Sigmoid colon (tissue), 7 donors: Measurements from ENCODE around the gene ZNF79. TPM values are rescaled to one million over a fixed set of nuclear protein-coding genes. Genes with fewer than 3 reads are reported as not detected.
A peak's percentile ranks its signal among the peaks of the same experiment; 100 is the strongest.

Experiments
- DNase-seq: peaks from one replicate; pipeline ENCODE4 v3.0.0-alpha.2; 2019
- H3K27ac ChIP-seq, 4 donors: fragments of 200-600 bp; sonication (generic); one replicate each; pipeline ENCODE4 v1.5.1; 2016 to 2019; ENCODE audit warnings: mild to moderate bottlenecking in 1 of 4
- H3K27me3 ChIP-seq, 3 donors: fragments of 200-600 bp; sonication (generic); one replicate each; pipeline ENCODE4 v1.5.1; 2019; ENCODE audit warnings: mild to moderate bottlenecking in 1 of 3
- H3K36me3 ChIP-seq, 4 donors: fragments of 200-600 bp; sonication (generic); one replicate each; pipeline ENCODE4 v1.5.1; 2016 to 2019
- H3K4me1 ChIP-seq, 4 donors: fragments of 200-600 bp; sonication (generic); one replicate each; pipeline ENCODE4 v1.5.1; 2017 to 2019
- H3K4me3 ChIP-seq, 4 donors: fragments of 200-600 bp; sonication (generic); one replicate each; pipeline ENCODE4 v1.5.1; 2017 to 2019; ENCODE audit warnings: mild to moderate bottlenecking in 2 of 4, moderate library complexity in 1 of 4
- H3K9me3 ChIP-seq, 4 donors: fragments of 200-600 bp in 3 of 4; sonication (generic) in 3 of 4; one replicate each; pipeline versions ENCODE4 v1.5.1 to v1.6.1; 2013 to 2019
- CTCF ChIP-seq, 4 experiments: fragments of 450-650 bp in 3 of 4; fragments of 200-600 bp in 1 of 4; IDR thresholded peaks; one replicate each; pipeline ENCODE4 v1.5.1; 2016 to 2019; ENCODE audit warnings: antibody characterized with exemption in 4 of 4, mild to moderate bottlenecking in 3 of 4, moderate library complexity in 2 of 4
- EP300 ChIP-seq, 4 donors: sonication (generic); formaldehyde crosslinking; IDR thresholded peaks; one replicate each; pipeline ENCODE4 v1.6.1; 2017; ENCODE audit warnings: antibody characterized with exemption in 4 of 4
- POLR2A ChIP-seq, 2 donors: fragments of 450-650 bp; IDR thresholded peaks; one replicate each; pipeline ENCODE4 v1.6.1; 2016; ENCODE audit warnings: antibody characterized with exemption in 2 of 2, mild to moderate bottlenecking in 2 of 2, moderate library complexity in 2 of 2
- POLR2AphosphoS5 ChIP-seq, 4 donors: sonication (generic); formaldehyde crosslinking; IDR thresholded peaks; one replicate each; pipeline ENCODE4 v1.6.1; 2017; ENCODE audit warnings: antibody characterized with exemption in 4 of 4
- WGBS, 2 donors: extraction: QIAGEN DNeasy Blood & Tissue Kit; methylation state at CpG; one replicate each; pipeline ENCODE4 v1.1.7; 2013; 5-methylcytosine and 5-hydroxymethylcytosine counted together
- intact Hi-C: fragments of 100-400 bp; cut with DNase I; formaldehyde crosslinking; loops from one replicate; pipeline ENCODE4 v1.15.1; 2023
- polyA plus RNA-seq, 3 donors: library from polyadenylated mRNA; stranded (reverse); fragments of 200-250 nt; gene quantifications; one replicate each; pipeline ENCODE4 v1.2.3, GENCODE V29; 2013
- total RNA-seq, 4 donors: library from RNA; depleted of rRNA; stranded (reverse); fragments of >200 nt; gene quantifications; one replicate each; pipeline ENCODE4 v1.1.0, GENCODE V29; 2016
- donor health status: healthy with polysubstance abuse.
- donor health status: Bipolar disorder and iron deficiency.
- donor health status: healthy.

ZNF79 gene
- total RNA-seq (10 to 100 TPM; 10.9 to 14.6 (median 13.9) TPM), polyA plus RNA-seq (1 to 10 TPM in 2 of 3 donors, under 1 TPM in 1; 0.60 to 3.5 (median 2.3) TPM)

GRCh38 chr9:127423934-127424675 lies at the start of gene ZNF79:
TSS of gene ZNF79 (plus strand) at chr9:127424382. CDS start at chr9:127424788, 406 bp downstream.
- WGBS, 2 donors = 0% methylated on average over 54 of the region's 54 CpGs
- peaks cover 3 to 9% (median 5%) of the 10 kb centered on the region in 4 donors for H3K36me3 ChIP-seq
- H3K9me3 ChIP-seq = no peaks in the 10 kb centered on the region
- no peak for TF ChIP-seq CTCF (IDR thresholded peaks at IDR 0.05)
- peak in 1 of 4 donors; percentile 36 for TF ChIP-seq EP300 (IDR thresholded peaks at IDR 0.05)
- peak; percentile 28 to 69 for TF ChIP-seq POLR2A (IDR thresholded peaks at IDR 0.05)
- peak; percentile 87 to 95 (median 88) for TF ChIP-seq POLR2AphosphoS5 (IDR thresholded peaks at IDR 0.05)
- H3K27me3 ChIP-seq = no peaks in the 10 kb centered on the region
- peak within 1 kb of the TSS; percentile 59 to 94 (median 78) for H3K4me3 ChIP-seq
- peak within 1 kb of the TSS; percentile 89 to 98 (median 91) for H3K27ac ChIP-seq
- DNase-seq = peak; percentile 97
- peaks cover 0 to 59% (median 38%) of the 10 kb centered on the region in 4 donors for H3K4me1 ChIP-seq
- intact Hi-C loops = loop anchor here (2.0 kb wide), 1 partner anchor 27 kb away; the partner anchor contains the start of genes LRSAM1 and RPL12

GRCh38 chr9:127380479-127380878 lies 43.7 kb upstream of the ZNF79 start:
- no peaks in the 10 kb centered on the region for H3K36me3 ChIP-seq
- 97% methylated on average over 3 of the region's 3 CpGs for WGBS, 2 donors
- TF ChIP-seq POLR2A (IDR thresholded peaks at IDR 0.05) (no peak), POLR2AphosphoS5 (IDR thresholded peaks at IDR 0.05) (no peak), CTCF (IDR thresholded peaks at IDR 0.05) (no peak), EP300 (IDR thresholded peaks at IDR 0.05) (no peak)
- intact Hi-C loops = no loop called here
- no peak overlapping the region for H3K27ac ChIP-seq
- H3K4me1 ChIP-seq = no peaks in the 10 kb centered on the region
- no peak for DNase-seq
- no peaks in the 10 kb centered on the region for H3K27me3 ChIP-seq
- H3K4me3 ChIP-seq = no peak overlapping the region
- no peaks in the 10 kb centered on the region for H3K9me3 ChIP-seq

- WGBS, 2 donors = 87 to 88% methylated on average over 2 of the region's 2 CpGs
- intact Hi-C loops = no loop called here
- no peak for DNase-seq
These were observed 41.6 kb upstream of the ZNF79 start for GRCh38 chr9:127382541-127382940.

GRCh38 chr9:127384016-127384730 lies 40.0 kb upstream of the ZNF79 start:
- Histone ChIP-seq H3K9me3 (no peaks in the 10 kb centered on the region), H3K4me3 (no peak overlapping the region), H3K27ac (no peak overlapping the region), H3K36me3 (no peaks in the 10 kb centered on the region), H3K4me1 (peaks cover 0 to 15% (median 13%) of the 10 kb centered on the region in 4 donors), H3K27me3 (no peaks in the 10 kb centered on the region)
- peak; percentile 34 for DNase-seq
- 90% methylated on average over 11 of the region's 11 CpGs for WGBS, 2 donors
- intact Hi-C loops = no loop called here
- TF ChIP-seq POLR2AphosphoS5 (IDR thresholded peaks at IDR 0.05) = no peak

More at GRCh38 chr9:127382541-127382940, 41.6 kb upstream of the ZNF79 start:
- TF ChIP-seq CTCF (IDR thresholded peaks at IDR 0.05) (no peak), EP300 (IDR thresholded peaks at IDR 0.05) (no peak), POLR2A (IDR thresholded peaks at IDR 0.05) (no peak), POLR2AphosphoS5 (IDR thresholded peaks at IDR 0.05) (no peak)
- Histone ChIP-seq H3K4me3 (no peak overlapping the region), H3K9me3 (no peaks in the 10 kb centered on the region), H3K4me1 (no peaks in the 10 kb centered on the region), H3K27ac (no peak overlapping the region), H3K27me3 (no peaks in the 10 kb centered on the region), H3K36me3 (no peaks in the 10 kb centered on the region)

GRCh38 chr9:127384901-127385300 lies 39.3 kb upstream of the ZNF79 start:
- intact Hi-C loops = no loop called here
- WGBS, 2 donors = 93 to 95% methylated on average over 13 of the region's 13 CpGs
- Histone ChIP-seq H3K27ac (no peak overlapping the region), H3K4me3 (no peak overlapping the region), H3K27me3 (no peaks in the 10 kb centered on the region), H3K36me3 (no peaks in the 10 kb centered on the region), H3K4me1 (peaks cover 0 to 15% (median 13%) of the 10 kb centered on the region in 4 donors), H3K9me3 (no peaks in the 10 kb centered on the region)
- TF ChIP-seq CTCF (IDR thresholded peaks at IDR 0.05) = no peak
- TF ChIP-seq EP300 (IDR thresholded peaks at IDR 0.05) = no peak
- TF ChIP-seq POLR2A (IDR thresholded peaks at IDR 0.05) = no peak
- no peak for TF ChIP-seq POLR2AphosphoS5 (IDR thresholded peaks at IDR 0.05)
- peak; percentile 54 for DNase-seq
